ENCODE data around the gene ADAMTS18. TPM values are rescaled to one million over a fixed set of nuclear protein-coding genes. Genes with fewer than 3 reads are reported as not detected.

Gene ADAMTS18
- polyA plus RNA-seq, 1 donor (not counting 4 experiments of a cell fraction or from before 2014, with no cell fraction given), result not detected

GRCh38 chr16:77410449-77410848 lies 24.4 kb downstream of the ADAMTS18 start:
- no peaks in the 10 kb centered on the region for H4K20me1 ChIP-seq (ENCODE audit: control insufficient read depth, extremely low read depth, insufficient read depth, low read length)
- no peaks in the 10 kb centered on the region for H3K9me1 ChIP-seq (ENCODE audit: control insufficient read depth, extremely low read depth, insufficient read depth, low read length)
- H3K9ac ChIP-seq (ENCODE audit: control insufficient read depth, extremely low read depth, insufficient read depth, low read length), result no peak overlapping the region
- H3K4me2 ChIP-seq (ENCODE audit: control insufficient read depth, extremely low read depth, insufficient read depth, low read depth, low read length), result no peak overlapping the region
- H2AFZ ChIP-seq (ENCODE audit: control insufficient read depth, low read length), result no peak overlapping the region
- dilution Hi-C loops (cut with MboI; ENCODE audit: extremely low pct_ligation_motif_present, low sequenced_read_pairs), result no loop called here
- H3K27me3 ChIP-seq (ENCODE audit: control insufficient read depth, extremely low read depth, insufficient read depth, low read length), result no peaks in the 10 kb centered on the region
- TF ChIP-seq CTCF (optimal IDR thresholded peaks at IDR 0.05 in 1 of 3, IDR thresholded peaks at IDR 0.05 in 1 of 3, conservative IDR thresholded peaks at IDR 0.05 in 1 of 3; ENCODE audit: extremely low read depth in 1 of 3, insufficient read depth in 2 of 3, low read length in 3 of 3), result no peak
- TF ChIP-seq EZH2 (IDR thresholded peaks at IDR 0.05; ENCODE audit: low read length), result no peak
- DNase-seq (ENCODE audit: low read depth, low spot score) (no peak), FAIRE-seq (no peak)
- no peak overlapping the region for H3K27ac ChIP-seq (ENCODE audit: control insufficient read depth, insufficient read depth, low read length)
- H3K4me1 ChIP-seq (ENCODE audit: control insufficient read depth, extremely low read depth, insufficient read depth, low read length), result no peaks in the 10 kb centered on the region
- no peaks in the 10 kb centered on the region for H3K79me2 ChIP-seq (ENCODE audit: control insufficient read depth, insufficient read depth, low read length)
- H3K4me3 ChIP-seq (ENCODE audit: control insufficient read depth in 2 of 3, extremely low read depth in 1 of 3, insufficient read depth in 2 of 3, low read depth in 1 of 3, low read length in 3 of 3), result no peak overlapping the region
- no peaks in the 10 kb centered on the region for H3K36me3 ChIP-seq (ENCODE audit: control insufficient read depth in 2 of 2, extremely low read depth in 1 of 2, insufficient read depth in 2 of 2, low read length in 2 of 2)
- no peaks in the 10 kb centered on the region for H3K9me3 ChIP-seq (ENCODE audit: control insufficient read depth, low read depth, low read length)

GRCh38 chr16:77409311-77409710 lies 25.5 kb downstream of the ADAMTS18 start:
- Histone ChIP-seq H3K9me3 (ENCODE audit: control insufficient read depth, low read depth, low read length) (no peaks in the 10 kb centered on the region), H3K79me2 (ENCODE audit: control insufficient read depth, insufficient read depth, low read length) (no peaks in the 10 kb centered on the region), H3K4me3 (ENCODE audit: control insufficient read depth in 2 of 3, extremely low read depth in 1 of 3, insufficient read depth in 2 of 3, low read depth in 1 of 3, low read length in 3 of 3) (no peak overlapping the region), H2AFZ (ENCODE audit: control insufficient read depth, low read length) (no peak overlapping the region), H4K20me1 (ENCODE audit: control insufficient read depth, extremely low read depth, insufficient read depth, low read length) (no peaks in the 10 kb centered on the region), H3K4me2 (ENCODE audit: control insufficient read depth, extremely low read depth, insufficient read depth, low read depth, low read length) (no peak overlapping the region), H3K4me1 (ENCODE audit: control insufficient read depth, extremely low read depth, insufficient read depth, low read length) (no peaks in the 10 kb centered on the region), H3K9me1 (ENCODE audit: control insufficient read depth, extremely low read depth, insufficient read depth, low read length) (no peaks in the 10 kb centered on the region), H3K27me3 (ENCODE audit: control insufficient read depth, extremely low read depth, insufficient read depth, low read length) (no peaks in the 10 kb centered on the region), H3K9ac (ENCODE audit: control insufficient read depth, extremely low read depth, insufficient read depth, low read length) (no peak overlapping the region), H3K27ac (ENCODE audit: control insufficient read depth, insufficient read depth, low read length) (no peak overlapping the region), H3K36me3 (ENCODE audit: control insufficient read depth in 2 of 2, extremely low read depth in 1 of 2, insufficient read depth in 2 of 2, low read length in 2 of 2) (no peaks in the 10 kb centered on the region)
- no peak for DNase-seq (ENCODE audit: low read depth, low spot score)
- FAIRE-seq, result no peak
- TF ChIP-seq EZH2 (IDR thresholded peaks at IDR 0.05; ENCODE audit: low read length) (no peak), CTCF (optimal IDR thresholded peaks at IDR 0.05 in 1 of 3, IDR thresholded peaks at IDR 0.05 in 1 of 3, conservative IDR thresholded peaks at IDR 0.05 in 1 of 3; ENCODE audit: extremely low read depth in 1 of 3, insufficient read depth in 2 of 3, low read length in 3 of 3) (no peak)
- dilution Hi-C loops (cut with MboI; ENCODE audit: extremely low pct_ligation_motif_present, low sequenced_read_pairs), result no loop called here
